ENCODE data around the gene ST3GAL6. TPM values are rescaled to one million over a fixed set of nuclear protein-coding genes. Genes with fewer than 3 reads are reported as not detected.

ST3GAL6 gene
- total RNA-seq, 2 experiments from 2014 or later: 0.44 to 0.45 TPM

- Mint-ChIP-seq H3K27me3 (peaks cover 30% of the 10 kb centered on the region), H3K4me1 (ENCODE audit: low read depth) (no peaks in the 10 kb centered on the region), H3K9me3 (no peaks in the 10 kb centered on the region), H3K4me3 (no peak overlapping the region), H3K27ac (no peak overlapping the region), H3K36me3 (ENCODE audit: low read depth) (no peaks in the 10 kb centered on the region)
- Histone ChIP-seq H3K27ac (ENCODE audit: low read depth in 1 of 2, low read length in 2 of 2) (no peak overlapping the region), H3K4me1 (ENCODE audit: insufficient read depth, low read length) (no peaks in the 10 kb centered on the region), H3K4me3 (ENCODE audit: low read length) (no peak overlapping the region), H3K9me3 (ENCODE audit: control insufficient read depth in 1 of 2, insufficient read depth in 1 of 2, low read length in 2 of 2) (no peaks in the 10 kb centered on the region), H3K36me3 (ENCODE audit: insufficient read depth, low read length) (no peaks in the 10 kb centered on the region), H3K27me3 (ENCODE audit: control insufficient read depth in 1 of 2, insufficient read depth in 2 of 2, low read length in 2 of 2) (peaks cover 0 to 3% of the 10 kb centered on the region in 2 experiments)
- intact Hi-C loops (cut with DNase I, micrococcal nuclease): no loop called here
- ATAC-seq (ENCODE audit: poor library complexity) (no peak), DNase-seq (no peak)
- TF ChIP-seq CTCF (IDR thresholded peaks at IDR 0.05): no peak
- CTCF ChIA-PET: no interaction called here
- POLR2A ChIA-PET: no interaction called here
These were observed 16.6 kb downstream of the ST3GAL6 start for GRCh38 chr3:98779541-98780335.

DNA sequence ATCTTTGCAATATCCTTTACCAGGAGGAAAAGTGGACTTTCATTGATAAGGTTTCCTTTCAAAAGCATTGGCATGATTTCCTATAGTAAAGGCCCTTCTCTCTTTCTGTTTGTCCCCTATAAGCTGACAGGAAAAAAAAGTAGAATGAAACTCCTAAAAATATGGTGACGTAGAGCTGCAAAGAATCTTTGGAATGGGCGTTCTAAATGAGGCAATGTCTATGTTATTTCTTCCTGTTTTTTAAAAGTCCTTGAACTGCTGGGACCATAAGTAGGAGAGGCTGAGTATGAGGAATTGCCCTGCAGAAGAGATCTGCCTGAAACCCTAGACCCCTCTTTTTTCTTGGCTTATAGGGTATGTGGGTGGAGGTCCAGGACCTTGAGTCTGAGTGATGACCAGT lies 17.2 kb downstream of the ST3GAL6 start:
- H3K27me3 Mint-ChIP-seq: peaks cover 30% of the 10 kb centered on the region
- intact Hi-C loops (cut with DNase I, micrococcal nuclease): no loop called here
- POLR2A ChIA-PET: no interaction called here
- no peak overlapping the region for H3K4me3 Mint-ChIP-seq
- Histone ChIP-seq H3K4me3 (ENCODE audit: low read length) (no peak overlapping the region), H3K9me3 (ENCODE audit: control insufficient read depth in 1 of 2, insufficient read depth in 1 of 2, low read length in 2 of 2) (no peaks in the 10 kb centered on the region), H3K27ac (ENCODE audit: low read depth in 1 of 2, low read length in 2 of 2) (no peak overlapping the region), H3K27me3 (ENCODE audit: control insufficient read depth in 1 of 2, insufficient read depth in 2 of 2, low read length in 2 of 2) (no peaks in the 10 kb centered on the region), H3K4me1 (ENCODE audit: insufficient read depth, low read length) (no peaks in the 10 kb centered on the region), H3K36me3 (ENCODE audit: insufficient read depth, low read length) (no peaks in the 10 kb centered on the region)
- H3K4me1 Mint-ChIP-seq (ENCODE audit: low read depth): no peaks in the 10 kb centered on the region
- H3K27ac Mint-ChIP-seq: no peak overlapping the region
- CTCF ChIA-PET: no interaction called here
- no peak for DNase-seq
- no peak for ATAC-seq (ENCODE audit: poor library complexity)
- TF ChIP-seq CTCF (IDR thresholded peaks at IDR 0.05): no peak
- H3K9me3 Mint-ChIP-seq: no peaks in the 10 kb centered on the region
- H3K36me3 Mint-ChIP-seq (ENCODE audit: low read depth): no peaks in the 10 kb centered on the region

- H3K4me3 ChIP-seq (ENCODE audit: low read length): no peak overlapping the region
- H3K36me3 ChIP-seq (ENCODE audit: insufficient read depth, low read length): no peaks in the 10 kb centered on the region
- ATAC-seq (ENCODE audit: poor library complexity) (no peak), DNase-seq (no peak)
- POLR2A ChIA-PET: no interaction called here
- Mint-ChIP-seq H3K4me3 (no peak overlapping the region), H3K36me3 (ENCODE audit: low read depth) (no peaks in the 10 kb centered on the region), H3K27me3 (peaks cover 12% of the 10 kb centered on the region), H3K4me1 (ENCODE audit: low read depth) (no peaks in the 10 kb centered on the region), H3K9me3 (no peaks in the 10 kb centered on the region), H3K27ac (no peak overlapping the region)
- intact Hi-C loops (cut with DNase I, micrococcal nuclease): no loop called here
- no peaks in the 10 kb centered on the region for H3K9me3 ChIP-seq (ENCODE audit: control insufficient read depth in 1 of 2, insufficient read depth in 1 of 2, low read length in 2 of 2)
- no peak for TF ChIP-seq CTCF (IDR thresholded peaks at IDR 0.05)
- CTCF ChIA-PET: no interaction called here
- H3K27me3 ChIP-seq (ENCODE audit: control insufficient read depth in 1 of 2, insufficient read depth in 2 of 2, low read length in 2 of 2): no peaks in the 10 kb centered on the region
- no peak overlapping the region for H3K27ac ChIP-seq (ENCODE audit: low read depth in 1 of 2, low read length in 2 of 2)
- H3K4me1 ChIP-seq (ENCODE audit: insufficient read depth, low read length): no peaks in the 10 kb centered on the region
These were observed 19.8 kb downstream of the ST3GAL6 start for GRCh38 chr3:98782824-98783500.

All from CD4-positive, alpha-beta T cell (primary cell).